ENCODE data around the gene CALML5.

Gene CALML5

DNA sequence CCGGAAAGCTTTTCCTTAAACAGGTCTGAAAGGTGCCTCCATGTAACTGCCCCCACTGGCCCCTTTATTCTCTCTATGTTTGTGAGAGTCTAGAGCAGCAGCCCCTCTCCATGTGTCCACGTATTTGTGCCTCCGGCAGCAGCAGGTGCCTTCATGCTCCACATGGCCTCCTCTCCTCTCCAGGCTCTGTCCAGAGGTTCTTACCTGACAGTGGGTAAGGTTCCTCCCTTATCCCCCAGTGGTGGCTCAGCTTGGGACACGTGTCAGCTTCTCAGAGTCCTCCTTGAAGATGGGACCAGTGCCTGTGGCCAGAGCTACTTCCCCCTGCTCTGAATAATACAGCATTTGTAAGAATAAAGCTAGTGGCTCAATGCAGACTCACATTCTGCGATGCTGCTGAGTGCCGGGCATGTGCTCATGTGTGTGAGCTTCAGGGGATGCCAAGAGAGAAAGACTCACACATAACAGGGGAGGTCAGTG lies 33.3 kb upstream of the CALML5 start:
- TF ChIP-seq CTCF (conservative IDR thresholded peaks at IDR 0.05; ENCODE audit: low read depth, low read length), result no peak
- no peak for DNase-seq (ENCODE audit: low read depth)
- H3K4me3 ChIP-seq (ENCODE audit: low read depth, low read length), result no peak overlapping the region

- no peak for DNase-seq (ENCODE audit: low read depth)
- TF ChIP-seq CTCF (conservative IDR thresholded peaks at IDR 0.05; ENCODE audit: low read depth, low read length), result no peak
- H3K4me3 ChIP-seq (ENCODE audit: low read depth, low read length), result no peak overlapping the region
Measured at GRCh38 chr10:5532307-5532605, 32.9 kb upstream of the CALML5 start.

- H3K4me3 ChIP-seq (ENCODE audit: low read depth, low read length), result no peak overlapping the region
- TF ChIP-seq CTCF (conservative IDR thresholded peaks at IDR 0.05; ENCODE audit: low read depth, low read length), result no peak
- DNase-seq (ENCODE audit: low read depth), result no peak
Measured at GRCh38 chr10:5531558-5532306, 32.4 kb upstream of the CALML5 start.

DNA sequence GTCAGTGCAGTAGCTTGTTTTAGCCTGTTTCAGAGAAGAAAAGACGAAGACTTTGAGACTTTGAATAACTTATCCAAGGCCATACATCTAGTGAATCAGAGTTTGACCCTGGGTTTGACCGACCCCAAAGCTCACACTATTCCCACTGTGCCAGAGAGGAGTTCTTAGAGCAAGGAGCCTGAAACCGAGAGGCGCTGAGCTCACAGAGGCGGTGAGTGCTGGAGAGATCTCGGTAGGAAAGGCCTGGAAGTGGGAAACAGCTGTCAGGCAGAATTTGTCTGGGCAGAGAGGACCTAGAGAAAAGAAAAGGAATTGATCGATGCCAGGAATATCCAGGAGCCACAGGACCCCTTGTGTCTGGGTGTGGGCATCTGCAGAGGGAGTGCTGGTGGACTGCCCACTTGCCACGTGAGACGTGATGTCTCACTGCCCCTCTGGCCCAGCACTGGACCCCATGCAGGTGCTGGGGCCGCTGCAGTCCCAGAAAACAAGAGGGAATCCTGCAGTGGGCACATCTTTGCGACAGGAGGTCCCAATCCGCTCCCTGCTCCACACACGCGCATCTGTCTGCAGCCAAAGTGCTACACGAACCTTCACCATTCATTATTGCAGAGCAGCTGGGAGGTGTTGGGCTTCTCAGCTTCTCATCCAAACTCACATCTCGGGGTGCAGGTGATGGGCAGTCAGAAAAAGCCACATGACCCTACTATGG lies 31.6 kb upstream of the CALML5 start:
- TF ChIP-seq CTCF (conservative IDR thresholded peaks at IDR 0.05; ENCODE audit: low read depth, low read length), result no peak
- DNase-seq (ENCODE audit: low read depth), result no peak
- H3K4me3 ChIP-seq (ENCODE audit: low read depth, low read length), result no peak overlapping the region

DNA sequence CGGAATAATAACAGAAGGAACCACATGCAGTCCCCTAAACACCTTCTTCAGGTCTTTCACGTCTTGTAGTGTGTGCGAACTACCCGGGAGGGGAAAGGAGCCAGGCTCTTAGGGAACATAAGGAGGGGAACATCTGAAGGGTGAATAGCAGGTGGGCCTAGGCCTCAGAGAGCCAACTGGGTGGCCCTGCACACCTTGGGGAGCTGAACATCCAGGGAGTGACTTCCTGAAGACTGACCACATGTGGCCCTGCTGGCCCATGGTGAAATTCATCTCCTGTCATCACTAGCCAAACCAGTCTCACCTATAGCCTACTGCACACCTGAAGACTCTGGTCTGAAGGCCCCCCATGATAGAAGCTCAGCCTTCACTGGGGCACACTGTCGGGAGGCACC lies 31.0 kb upstream of the CALML5 start:
- H3K4me3 ChIP-seq (ENCODE audit: low read depth, low read length), result no peak overlapping the region
- DNase-seq (ENCODE audit: low read depth), result no peak
- TF ChIP-seq CTCF (conservative IDR thresholded peaks at IDR 0.05; ENCODE audit: low read depth, low read length), result no peak

DNA sequence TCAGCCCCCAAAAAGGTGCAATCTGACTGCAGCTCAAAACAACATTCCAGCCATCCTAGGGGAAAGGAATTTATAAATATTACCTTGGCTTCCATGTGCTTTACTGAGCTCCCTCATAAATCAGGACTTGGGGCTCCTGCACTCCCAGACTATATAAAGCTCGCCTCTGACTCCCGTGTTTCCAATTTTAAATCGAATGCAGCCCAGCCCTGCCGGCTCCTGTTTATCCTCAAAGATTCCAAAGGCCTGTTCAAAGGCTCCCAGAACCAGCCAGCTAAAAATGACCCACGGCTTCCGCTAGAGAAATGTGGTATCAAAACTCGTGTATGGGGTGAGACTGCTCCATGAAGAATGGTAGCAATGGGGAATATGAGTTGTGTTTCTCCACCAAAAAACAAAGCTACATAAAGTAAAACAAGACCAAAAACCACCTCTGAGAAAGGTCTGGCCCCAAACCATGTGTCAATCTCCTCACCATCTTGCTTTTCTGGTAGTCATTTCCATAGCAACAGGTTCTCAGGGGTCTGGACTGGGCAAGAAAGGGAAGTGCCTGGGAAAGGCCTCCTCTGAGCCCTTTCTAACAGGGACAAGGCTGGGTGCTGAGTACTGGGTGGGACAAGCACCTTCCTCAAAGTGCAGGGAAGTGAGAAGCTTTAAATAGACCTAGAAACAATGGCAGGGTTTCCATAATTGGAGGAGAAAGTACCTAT lies 30.5 kb upstream of the CALML5 start:
- no peak for DNase-seq (ENCODE audit: low read depth)
- H3K4me3 ChIP-seq (ENCODE audit: low read depth, low read length), result no peak overlapping the region
- TF ChIP-seq CTCF (conservative IDR thresholded peaks at IDR 0.05; ENCODE audit: low read depth, low read length), result no peak
